ENCODE data around the gene POLR1A. TPM values are rescaled to one million over a fixed set of nuclear protein-coding genes. Genes with fewer than 3 reads are reported as not detected.

POLR1A gene
- total RNA-seq, 1 experiment from 2014 or later = 47.5 TPM

- no peak for TF ChIP-seq ZSCAN18 (CRISPR knock-in tag; IDR thresholded peaks at IDR 0.05)
Measured at GRCh38 chr2:85972355-85972754, 133.3 kb downstream of the POLR1A start (continued).

- H3K4me3 Mint-ChIP-seq = no peak overlapping the region
- H3K36me3 Mint-ChIP-seq = peaks cover 6% of the 10 kb centered on the region
- H3K27me3 Mint-ChIP-seq (ENCODE audit: low read depth) = peaks cover 11% of the 10 kb centered on the region
- no peaks in the 10 kb centered on the region for H3K4me1 Mint-ChIP-seq
- ChIA-PET CTCF (no interaction called here), POLR2A (no interaction called here)
- TF ChIP-seq TEAD1 (CRISPR knock-in tag; IDR thresholded peaks at IDR 0.05) (no peak), ZBTB43 (CRISPR knock-in tag; IDR thresholded peaks at IDR 0.05) (no peak), ZNF425 (CRISPR knock-in tag; conservative IDR thresholded peaks at IDR 0.05) (no peak), IRF2 (CRISPR knock-in tag; IDR thresholded peaks at IDR 0.05; ENCODE audit: borderline replicate concordance, low read depth) (no peak), MAX (CRISPR knock-in tag; IDR thresholded peaks at IDR 0.05) (no peak), ZNF416 (CRISPR knock-in tag; IDR thresholded peaks at IDR 0.05) (no peak), ELF4 (CRISPR knock-in tag; IDR thresholded peaks at IDR 0.05; ENCODE audit: low read depth) (no peak), ZBTB21 (CRISPR knock-in tag; IDR thresholded peaks at IDR 0.05; ENCODE audit: borderline replicate concordance) (no peak), USF1 (CRISPR knock-in tag; IDR thresholded peaks at IDR 0.05) (no peak), ZNF138 (CRISPR knock-in tag; conservative IDR thresholded peaks at IDR 0.05) (no peak)
- ATAC-seq (no peak), DNase-seq (ENCODE audit: low spot score) (no peak)
- H3K27ac Mint-ChIP-seq = no peak overlapping the region
- H3K9me3 Mint-ChIP-seq = peaks cover 30% of the 10 kb centered on the region
Measured at GRCh38 chr2:85971366-85971765, 134.3 kb downstream of the POLR1A start.

Other genes starting within 250 kb of the POLR1A start
- gene ST3GAL5, start 216.9 kb downstream of the POLR1A start, total RNA-seq (2021) = 5.9 to 6.8 TPM (median 6.2 TPM) in 3 replicates
- gene PTCD3, start 349 bp upstream of the POLR1A start, total RNA-seq (2021) = 161 to 192 TPM (median 163 TPM) in 3 replicates
- gene IMMT, start 89.6 kb upstream of the POLR1A start, total RNA-seq (2021) = 102 to 104 TPM (median 104 TPM) in 3 replicates
- 32.9 to 40.8 TPM (median 35.9 TPM) in 3 replicates for gene MRPL35, start 93.6 kb upstream of the POLR1A start, total RNA-seq (2021)
- gene REEP1, start 231.7 kb upstream of the POLR1A start, total RNA-seq (2021) = 0.53 to 1.9 TPM (median 0.89 TPM) in 3 replicates